Non-pigmented ciliary epithelial cell (primary cell): ENCODE measurements around the gene BEST1.

Experiments
- DNase-seq: peaks from one replicate; pipeline ENCODE4 v3.0.0-alpha.2; 2010; ENCODE audit warnings: low read depth

BEST1 gene

DNA sequence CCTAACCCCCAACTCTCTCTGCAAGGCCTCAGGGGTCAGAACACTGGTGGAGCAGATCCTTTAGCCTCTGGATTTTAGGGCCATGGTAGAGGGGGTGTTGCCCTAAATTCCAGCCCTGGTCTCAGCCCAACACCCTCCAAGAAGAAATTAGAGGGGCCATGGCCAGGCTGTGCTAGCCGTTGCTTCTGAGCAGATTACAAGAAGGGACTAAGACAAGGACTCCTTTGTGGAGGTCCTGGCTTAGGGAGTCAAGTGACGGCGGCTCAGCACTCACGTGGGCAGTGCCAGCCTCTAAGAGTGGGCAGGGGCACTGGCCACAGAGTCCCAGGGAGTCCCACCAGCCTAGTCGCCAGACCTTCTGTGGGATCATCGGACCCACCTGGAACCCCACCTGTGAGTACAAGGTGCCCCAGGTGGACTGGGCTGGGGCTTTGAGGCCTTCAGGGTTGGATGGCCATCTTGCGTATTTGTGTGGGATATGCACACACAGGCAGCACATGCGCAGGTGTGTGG is at the start of gene BEST1:
Gene BEST1 (plus strand): TSS at position 317 of the 513 bp plus-strand sequence. CDS start 1,456 bp downstream, outside the sequence.
- DNase-seq = no peak

DNA sequence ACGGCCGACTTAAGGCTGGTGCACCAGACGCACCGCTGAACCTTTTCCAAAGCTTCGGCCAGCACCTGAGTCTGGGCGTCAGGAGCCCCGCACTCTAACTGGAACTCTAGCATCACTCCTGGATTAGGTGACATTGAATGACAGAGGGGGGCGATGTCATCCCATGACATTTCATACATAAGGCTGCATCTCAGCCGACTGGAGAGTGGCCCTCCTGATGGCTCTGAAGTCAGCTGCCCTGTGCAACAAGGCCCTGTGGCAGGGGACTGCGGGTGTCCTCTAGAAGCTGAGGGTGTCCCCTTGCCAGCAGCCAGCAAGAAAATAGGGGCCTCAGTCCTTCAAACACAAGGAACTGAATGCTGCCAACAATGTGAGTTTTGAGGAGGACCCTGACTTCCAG is 48.8 kb upstream of the BEST1 start:
- no peak for DNase-seq

GRCh38 chr11:61902313-61902712 is 47.8 kb upstream of the BEST1 start:
- DNase-seq = no peak

GRCh38 chr11:61903845-61904244 is 46.3 kb upstream of the BEST1 start:
- DNase-seq = no peak

GRCh38 chr11:61904539-61905048 is 45.6 kb upstream of the BEST1 start:
- no peak for DNase-seq

DNA sequence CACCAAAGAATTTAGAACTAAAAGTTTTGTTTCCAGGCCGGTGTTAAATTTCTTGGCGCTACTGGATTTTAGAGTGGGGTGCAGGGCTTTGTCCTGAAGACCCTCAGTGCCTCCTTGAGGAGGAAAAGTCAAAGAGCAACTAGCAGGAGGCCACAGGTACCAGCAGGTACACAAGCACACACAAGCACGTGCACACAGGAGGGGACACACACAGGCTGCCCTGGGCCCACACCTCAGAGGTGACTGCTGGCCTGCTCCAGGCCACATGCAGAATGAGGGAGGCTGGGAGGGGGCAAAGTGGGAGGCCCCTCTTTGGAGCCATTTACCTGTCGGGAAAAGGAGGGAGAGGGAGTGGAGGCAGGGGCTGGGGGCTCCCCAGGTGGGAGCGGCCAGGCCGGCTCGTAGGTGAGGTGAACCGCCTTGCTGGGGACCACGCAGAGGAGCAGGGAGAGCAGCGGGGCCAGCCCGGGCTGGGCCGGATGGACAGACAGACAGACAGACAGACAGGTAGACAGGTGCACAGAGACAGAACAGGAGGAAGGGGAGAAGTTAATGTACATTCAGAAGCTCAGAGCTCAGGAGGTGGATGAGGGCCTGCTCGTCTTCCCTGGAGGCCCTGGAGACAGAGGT is 45.0 kb upstream of the BEST1 start:
- no peak for DNase-seq

DNA sequence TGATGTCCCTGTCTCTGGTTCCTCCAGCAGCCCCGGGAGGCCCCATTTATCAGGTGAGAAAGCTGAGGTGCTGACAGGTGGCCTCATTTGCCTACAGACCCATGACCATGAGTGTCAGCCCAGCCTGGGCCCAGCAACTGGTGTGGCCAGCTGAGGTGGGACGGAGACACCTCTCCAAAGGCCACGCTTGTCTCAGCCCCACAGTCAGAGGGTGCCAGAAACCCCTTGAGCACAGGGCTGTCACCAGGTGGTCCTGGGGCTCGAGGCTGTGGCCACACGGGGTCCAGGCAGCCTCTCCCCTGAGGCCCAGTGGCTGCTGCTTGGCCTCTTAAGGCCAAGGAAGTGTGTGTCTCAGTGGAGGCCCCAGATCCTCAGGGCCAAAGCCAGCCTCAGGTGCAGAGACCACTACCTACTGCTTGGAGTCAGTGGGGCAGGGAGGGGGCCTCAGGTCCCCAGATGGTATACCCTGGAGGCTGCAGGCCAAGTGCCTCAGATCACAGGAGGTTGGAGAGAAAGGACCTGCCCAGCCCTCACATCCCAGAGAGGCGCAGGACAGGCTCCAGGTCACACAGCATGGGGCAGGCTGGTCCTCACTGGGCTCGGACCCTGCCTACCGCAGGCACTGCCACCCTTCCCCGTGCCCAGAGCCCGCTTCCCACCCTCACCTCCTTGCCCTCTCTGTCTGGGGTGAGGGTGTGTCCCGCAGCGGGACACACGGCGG is 44.2 kb upstream of the BEST1 start:
- no peak for DNase-seq

DNA sequence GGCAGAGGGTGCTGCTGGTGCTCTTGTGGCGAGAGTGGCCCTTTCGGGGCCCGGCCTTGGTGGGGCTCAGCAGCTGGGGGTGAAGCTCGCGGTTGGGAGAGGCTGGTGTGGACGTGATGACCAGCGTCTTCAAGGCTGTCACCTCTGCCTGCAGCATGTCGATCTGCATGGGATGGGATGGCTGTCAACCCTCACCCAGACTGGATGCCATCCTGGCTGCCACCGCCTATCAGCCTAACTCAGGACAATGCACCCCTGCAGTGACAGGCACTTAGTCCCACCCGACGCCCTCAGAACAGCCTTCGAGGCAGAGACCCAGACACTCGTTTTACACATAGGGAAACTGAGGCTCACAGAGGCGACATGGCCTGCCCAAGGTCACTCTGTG is 43.6 kb upstream of the BEST1 start:
- DNase-seq = no peak

DNA sequence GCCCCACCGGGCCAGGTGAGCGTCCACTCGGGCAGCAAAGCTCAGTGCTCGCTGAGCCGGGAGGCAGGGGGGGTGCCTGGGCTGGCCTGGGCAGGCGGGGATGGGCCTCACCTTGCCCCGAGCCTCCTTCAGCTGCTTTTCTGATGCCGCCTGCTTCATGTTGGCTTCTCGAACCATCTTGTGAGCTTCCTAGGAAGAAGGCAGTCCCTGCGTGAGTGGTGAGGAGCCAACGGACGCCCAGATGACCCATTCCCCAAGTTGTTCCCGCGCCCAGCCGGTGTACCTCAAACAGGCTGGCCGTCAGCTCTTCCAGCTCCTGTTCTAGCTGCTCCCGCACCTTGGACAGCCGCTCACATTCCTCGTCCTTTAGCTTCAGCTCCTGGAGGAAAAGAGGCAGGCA is 42.9 kb upstream of the BEST1 start:
- no peak for DNase-seq

DNA sequence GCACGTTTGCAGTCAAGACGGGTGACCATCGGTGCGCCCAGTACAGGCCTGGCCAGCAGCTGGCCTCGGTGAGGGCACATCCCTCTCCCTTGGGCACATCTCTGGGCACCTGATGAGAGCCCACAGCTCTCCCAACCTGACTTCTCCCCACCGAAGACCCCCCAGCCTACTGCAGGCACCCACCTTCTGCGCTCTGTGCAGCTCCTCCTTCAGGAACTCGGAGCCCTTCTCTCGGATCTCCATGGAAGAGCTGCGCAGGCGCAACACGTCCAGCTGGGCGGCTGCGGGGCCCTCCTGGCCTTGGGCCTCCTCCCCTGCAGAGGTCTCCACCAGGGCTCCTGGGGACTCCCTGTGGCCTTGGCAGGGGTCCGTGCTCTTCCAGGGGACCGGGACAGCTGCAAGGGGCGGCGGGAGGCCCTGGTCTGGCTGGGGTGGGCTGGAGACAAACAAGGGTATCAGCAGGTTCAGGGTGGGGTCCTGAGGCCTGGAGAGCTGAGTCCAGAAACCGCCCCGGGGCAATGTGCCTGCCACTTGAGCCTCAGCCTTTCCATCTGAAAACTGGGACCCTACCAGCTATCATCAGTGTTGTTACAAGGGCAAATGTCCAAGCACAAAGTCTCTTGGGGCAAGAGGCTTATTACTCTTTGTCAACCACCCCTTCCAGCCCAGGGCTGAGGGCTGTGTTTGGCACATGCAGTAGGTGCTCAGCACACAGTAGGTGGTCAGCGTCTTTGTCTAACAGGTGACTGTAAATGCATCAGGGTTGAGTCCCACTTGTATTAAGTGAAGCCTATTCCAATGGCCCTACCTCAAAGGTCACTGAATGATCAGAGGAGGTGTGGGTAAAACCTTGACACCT is 42.1 kb upstream of the BEST1 start:
- no peak for DNase-seq

GRCh38 chr11:61908730-61909316 is 41.3 kb upstream of the BEST1 start:
- DNase-seq = no peak

- DNase-seq = no peak
Observed at GRCh38 chr11:61910187-61911127, 39.7 kb upstream of the BEST1 start.

DNA sequence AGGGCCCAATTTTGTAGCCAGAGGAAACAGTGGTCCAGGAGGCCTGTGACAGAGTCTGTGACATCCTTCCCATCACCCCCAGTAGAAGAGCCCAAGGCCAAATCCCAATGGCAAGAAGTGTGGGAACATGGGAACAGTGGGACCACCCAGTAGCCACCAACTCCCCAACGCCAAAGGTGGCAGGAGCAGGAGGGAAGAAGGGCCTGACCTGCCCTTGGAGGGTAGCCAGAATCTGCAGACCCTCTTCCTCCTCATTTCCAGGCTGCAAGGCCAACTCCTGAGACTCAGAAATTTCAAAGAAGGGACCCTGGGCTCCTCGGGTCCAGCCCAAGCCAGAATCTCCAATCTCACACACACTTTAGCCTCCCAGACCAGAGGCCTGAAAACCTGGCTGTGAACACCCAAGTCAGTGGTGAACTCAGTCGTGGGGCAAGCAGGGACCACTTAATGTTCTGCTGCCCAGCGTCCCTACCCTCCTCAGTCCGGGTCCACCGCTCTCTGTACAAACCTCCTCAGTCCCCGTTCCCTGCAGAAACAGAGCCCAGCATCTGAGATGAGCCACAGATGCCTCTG is 38.9 kb upstream of the BEST1 start:
- no peak for DNase-seq

- no peak for DNase-seq
Observed at GRCh38 chr11:61911701-61912529, 38.2 kb upstream of the BEST1 start.

DNA sequence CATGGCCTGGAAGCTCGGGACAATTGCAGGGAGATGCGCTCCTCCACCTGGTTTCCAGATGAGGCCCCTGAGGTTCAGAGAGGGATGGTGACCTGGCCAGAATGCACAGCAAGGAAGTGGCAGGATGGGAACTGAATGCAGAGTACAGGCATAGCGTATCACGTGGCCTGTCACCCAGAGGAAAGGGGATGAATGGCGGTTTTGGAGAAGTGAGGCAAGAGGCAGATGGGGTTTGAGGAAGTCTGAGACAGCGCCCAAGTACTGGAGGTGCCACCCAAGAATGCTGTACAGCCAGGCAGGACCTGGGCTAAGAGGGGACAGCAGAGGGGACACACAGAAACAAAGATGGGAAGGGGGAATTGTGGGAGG is 37.6 kb upstream of the BEST1 start:
- no peak for DNase-seq

DNA sequence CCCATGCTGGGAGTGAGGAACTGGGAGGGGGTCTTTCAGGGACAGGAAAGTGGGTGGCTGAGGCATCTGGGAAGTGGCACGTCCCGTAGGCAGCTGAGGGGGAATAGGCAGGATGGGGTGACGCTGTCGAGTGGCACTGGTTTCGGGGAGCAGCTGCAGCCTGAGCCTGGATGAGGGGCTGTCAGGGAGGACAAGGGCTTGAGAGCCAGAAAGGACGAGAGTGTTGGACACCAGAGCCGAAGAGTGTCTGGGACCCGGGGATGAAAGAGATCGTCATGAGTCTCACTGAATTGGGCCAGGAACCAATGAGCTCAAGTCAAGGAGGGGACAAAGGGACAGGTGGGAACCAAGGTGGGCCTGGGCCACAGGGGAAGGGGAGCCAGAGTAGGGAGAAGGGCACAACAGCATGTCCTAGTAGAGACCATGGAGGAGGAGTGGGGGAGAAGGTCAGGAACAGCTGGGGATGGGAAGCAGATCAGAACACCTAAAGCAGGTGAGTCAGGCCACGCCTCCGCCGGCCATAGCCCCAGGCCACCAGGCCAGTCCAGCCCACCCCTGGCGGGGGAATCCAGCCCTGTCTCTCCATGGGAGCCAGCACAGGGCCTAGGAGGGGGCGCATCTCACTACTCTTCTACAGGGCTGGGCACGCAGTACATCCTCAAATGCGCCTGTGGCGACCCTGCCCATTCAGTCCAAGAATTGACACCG is 37.0 kb upstream of the BEST1 start:
- no peak for DNase-seq

DNA sequence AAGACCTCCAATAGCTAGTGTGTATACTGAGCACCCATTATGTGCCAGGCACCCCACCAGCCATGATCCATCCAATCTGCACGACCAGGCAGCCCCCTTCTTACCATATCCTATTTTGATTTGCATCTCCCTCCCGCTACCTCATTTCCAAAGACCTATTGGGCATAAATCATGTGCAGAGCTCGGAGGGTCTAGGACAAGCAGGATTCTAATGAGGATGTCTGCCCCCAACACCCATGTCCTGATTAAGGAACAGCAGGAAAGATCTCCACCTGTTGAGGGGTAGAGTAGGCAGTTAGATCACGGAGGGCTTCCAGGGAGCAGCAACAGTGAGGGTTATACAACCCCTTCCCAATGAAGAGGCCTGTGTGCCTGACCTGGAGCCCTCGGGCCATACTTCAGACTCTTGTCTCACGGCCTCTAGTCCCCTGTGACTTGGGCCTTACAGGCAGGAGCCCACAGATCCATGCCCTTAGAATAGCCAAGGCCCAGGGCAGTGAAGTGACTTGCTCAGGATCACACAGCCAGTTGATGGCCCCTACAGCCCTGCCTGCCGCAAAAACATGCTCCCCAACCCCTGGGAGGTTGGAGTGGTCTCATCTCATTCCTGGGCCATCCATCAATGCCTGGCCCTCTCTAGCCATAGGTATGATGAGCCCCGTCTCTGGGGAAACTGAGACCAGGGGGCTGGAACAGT is 36.3 kb upstream of the BEST1 start:
- DNase-seq = no peak

GRCh38 chr11:61914471-61915171 is 35.5 kb upstream of the BEST1 start:
- no peak for DNase-seq
